DND-41 (cell line): ENCODE measurements around the gene FNBP1.

ENCODE experiments used
- ATAC-seq: fragments of 200-7000 bp; cut with Tn5 transposase; 3 replicates; pipeline ENCODE4 v1.9.1; 2021; ENCODE audit warnings: low read depth; ENCODE audit not compliant: insufficient read depth
- DNase-seq: peaks from one replicate; pipeline ENCODE4 v3.0.0-alpha.2; 2020
- H2AFZ ChIP-seq: 2 replicates; pipeline ENCODE4 v1.6.0; 2012; ENCODE audit warnings: low read depth, low read length
- H3K27ac ChIP-seq: 2 replicates; pipeline ENCODE4 v1.5.1; 2012; ENCODE audit warnings: low read length, inconsistent platforms
- H3K27me3 ChIP-seq: fragments of 200-600 bp; sonication (generic); 2 replicates; pipeline ENCODE4 v1.6.0; 2012; ENCODE audit warnings: low read length, mild to moderate bottlenecking, inconsistent platforms; ENCODE audit not compliant: insufficient read depth, poor library complexity
- H3K36me3 ChIP-seq: 2 replicates; pipeline ENCODE4 v1.5.1; 2012; ENCODE audit warnings: low read length, inconsistent platforms; ENCODE audit not compliant: insufficient read depth
- H3K4me1 ChIP-seq: 2 replicates; pipeline ENCODE4 v1.5.1; 2012; ENCODE audit warnings: mild to moderate bottlenecking, low read length; ENCODE audit not compliant: insufficient read depth
- H3K4me2 ChIP-seq: 2 replicates; pipeline ENCODE4 v1.6.0; 2012; ENCODE audit warnings: mild to moderate bottlenecking, moderate library complexity, low read length, inconsistent platforms; ENCODE audit not compliant: insufficient read depth
- H3K4me3 ChIP-seq, 2 experiments: fragments of 200-600 bp in 1 of 2; shearing (Covaris generic) in 1 of 2; 2 replicates each; pipeline ENCODE4 v1.5.1; 2012 to 2016; ENCODE audit warnings: inconsistent platforms in 2 of 2, low read length in 2 of 2, mild to moderate bottlenecking in 2 of 2, low read depth in 1 of 2, moderate library complexity in 1 of 2
- H3K79me2 ChIP-seq: 2 replicates; pipeline ENCODE4 v1.6.0; 2012; ENCODE audit warnings: low read length, inconsistent platforms; ENCODE audit not compliant: insufficient read depth
- H3K9ac ChIP-seq: 2 replicates; pipeline ENCODE4 v1.6.0; 2012; ENCODE audit warnings: low read depth, mild to moderate bottlenecking, inconsistent platforms, low read length, moderate library complexity
- H3K9me3 ChIP-seq: 2 replicates; pipeline ENCODE4 v1.5.1; 2012; ENCODE audit warnings: low read length, moderate library complexity, mild to moderate bottlenecking, inconsistent platforms; ENCODE audit not compliant: insufficient read depth, severe bottlenecking
- H4K20me1 ChIP-seq: 2 replicates; pipeline ENCODE4 v1.6.0; 2012; ENCODE audit warnings: low read length; ENCODE audit not compliant: insufficient read depth
- EZH2 ChIP-seq: IDR thresholded peaks from 3 replicates; pipeline ENCODE4 v1.6.1; 2012; ENCODE audit warnings: borderline replicate concordance, low read depth, mild to moderate bottlenecking, moderate library complexity, low read length, inconsistent platforms; ENCODE audit not compliant: severe bottlenecking
- TF ChIP-seq, protein P1 (sequence below): IDR thresholded peaks from 2 replicates; pipeline ENCODE4 v1.5.1; 2012; ENCODE audit warnings: borderline replicate concordance, low read length, moderate library complexity, mild to moderate bottlenecking; ENCODE audit not compliant: poor library complexity, severe bottlenecking; ENCODE audit errors: extremely low read depth

The FNBP1 gene

DNA sequence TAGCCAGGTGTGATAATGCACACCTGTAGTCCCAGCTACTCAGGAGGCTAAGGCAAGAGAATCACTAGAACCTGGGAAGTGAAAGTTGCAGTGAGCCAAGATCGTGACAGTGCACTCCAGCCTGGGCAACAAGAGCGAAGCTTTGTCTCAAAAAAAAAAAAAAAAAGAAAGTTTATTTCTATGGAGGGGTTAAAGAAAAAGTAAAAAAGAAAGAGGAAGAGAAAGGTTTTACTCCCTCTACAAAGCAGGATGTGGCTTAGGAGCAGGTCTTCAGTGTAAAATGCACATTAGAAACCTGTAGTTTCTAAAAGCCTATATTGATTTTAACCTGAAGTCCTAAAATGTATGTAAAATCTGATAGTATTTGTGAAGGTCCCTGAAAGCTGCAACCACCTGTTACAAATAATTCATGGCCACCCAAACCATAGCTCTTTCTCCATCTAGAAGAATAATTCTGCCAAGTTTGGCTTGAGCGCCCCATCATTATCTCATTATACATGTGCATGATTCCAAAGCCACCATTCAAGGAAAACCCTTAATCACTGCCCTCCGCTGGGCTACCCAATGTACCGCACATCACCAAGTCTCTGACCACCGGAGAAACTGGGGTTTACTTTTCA lies 3.4 kb downstream of the FNBP1 start:
- TF ChIP-seq, protein P1, sequence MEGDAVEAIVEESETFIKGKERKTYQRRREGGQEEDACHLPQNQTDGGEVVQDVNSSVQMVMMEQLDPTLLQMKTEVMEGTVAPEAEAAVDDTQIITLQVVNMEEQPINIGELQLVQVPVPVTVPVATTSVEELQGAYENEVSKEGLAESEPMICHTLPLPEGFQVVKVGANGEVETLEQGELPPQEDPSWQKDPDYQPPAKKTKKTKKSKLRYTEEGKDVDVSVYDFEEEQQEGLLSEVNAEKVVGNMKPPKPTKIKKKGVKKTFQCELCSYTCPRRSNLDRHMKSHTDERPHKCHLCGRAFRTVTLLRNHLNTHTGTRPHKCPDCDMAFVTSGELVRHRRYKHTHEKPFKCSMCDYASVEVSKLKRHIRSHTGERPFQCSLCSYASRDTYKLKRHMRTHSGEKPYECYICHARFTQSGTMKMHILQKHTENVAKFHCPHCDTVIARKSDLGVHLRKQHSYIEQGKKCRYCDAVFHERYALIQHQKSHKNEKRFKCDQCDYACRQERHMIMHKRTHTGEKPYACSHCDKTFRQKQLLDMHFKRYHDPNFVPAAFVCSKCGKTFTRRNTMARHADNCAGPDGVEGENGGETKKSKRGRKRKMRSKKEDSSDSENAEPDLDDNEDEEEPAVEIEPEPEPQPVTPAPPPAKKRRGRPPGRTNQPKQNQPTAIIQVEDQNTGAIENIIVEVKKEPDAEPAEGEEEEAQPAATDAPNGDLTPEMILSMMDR = peak; percentile 28
- TF ChIP-seq EZH2 = no peak
- Histone ChIP-seq H3K4me2 (peak overlapping the region; percentile 81), H3K9ac (peak overlapping the region; percentile 98), H3K9me3 (no peaks in the 10 kb centered on the region), H2AFZ (no peak overlapping the region), H3K4me1 (peaks cover 67% of the 10 kb centered on the region), H3K4me3 (peak overlapping the region; percentile 92 to 95; a peak in 3 of 4 replicates), H3K27me3 (no peaks in the 10 kb centered on the region), H3K79me2 (peaks cover 98% of the 10 kb centered on the region), H3K36me3 (peaks cover 32% of the 10 kb centered on the region), H4K20me1 (peaks cover 72% of the 10 kb centered on the region), H3K27ac (peak overlapping the region; percentile 88)
- DNase-seq (no peak), ATAC-seq (no peak)

DNA sequence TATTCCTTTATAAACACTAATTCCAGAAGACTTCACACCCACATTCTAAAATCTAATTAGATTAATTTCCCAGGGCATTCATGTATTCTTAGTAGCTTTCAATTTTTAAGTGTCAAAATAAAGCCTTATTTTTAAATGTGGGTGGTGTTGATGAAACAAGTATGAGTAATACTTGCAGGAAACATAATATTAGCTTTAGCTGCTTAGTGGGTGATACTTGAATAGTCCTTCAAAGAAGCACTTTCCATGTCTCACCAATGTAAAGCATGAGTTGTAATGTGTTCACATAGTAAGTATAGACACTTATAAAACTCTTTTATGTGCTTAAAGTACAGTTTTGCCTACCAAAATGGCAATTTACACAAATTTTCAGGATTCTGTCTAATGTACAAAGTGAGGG lies 6.9 kb downstream of the FNBP1 start:
- no peaks in the 10 kb centered on the region for H3K27me3 ChIP-seq
- ATAC-seq (no peak), DNase-seq (no peak)
- peaks cover 36% of the 10 kb centered on the region for H3K36me3 ChIP-seq
- H3K4me2 ChIP-seq = no peak overlapping the region
- H3K4me1 ChIP-seq = peaks cover 70% of the 10 kb centered on the region
- H3K79me2 ChIP-seq = peaks cover 100% of the 10 kb centered on the region
- peaks cover 90% of the 10 kb centered on the region for H4K20me1 ChIP-seq
- H3K27ac ChIP-seq = 0 out of 2 replicates have a peak overlapping the region, but pooled peaks have one; percentile 40
- H3K9me3 ChIP-seq = no peaks in the 10 kb centered on the region
- H3K9ac ChIP-seq = no peak overlapping the region
- TF ChIP-seq, protein P1 = no peak
- no peak for TF ChIP-seq EZH2
- no peak overlapping the region for H3K4me3 ChIP-seq
- H2AFZ ChIP-seq = no peak overlapping the region

DNA sequence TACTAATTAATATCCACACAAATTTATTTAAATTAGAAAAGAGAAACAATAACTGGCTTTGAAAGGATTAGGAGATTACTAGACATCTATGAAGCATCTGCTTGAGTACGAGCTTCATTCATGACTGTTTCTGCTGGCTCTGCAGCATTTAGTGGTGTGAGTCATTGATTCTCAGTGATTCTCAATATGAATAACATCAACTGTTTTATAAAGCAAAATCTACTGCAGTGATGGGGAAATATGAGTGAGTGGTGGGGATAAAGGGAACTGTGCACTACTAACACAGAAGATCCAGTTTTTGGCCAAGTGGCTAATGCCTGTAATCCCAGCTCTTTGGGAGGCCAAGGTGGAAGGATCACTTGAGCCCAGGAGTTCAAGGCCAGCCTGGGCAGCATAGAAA lies 8.4 kb downstream of the FNBP1 start:
- H3K27me3 ChIP-seq = no peaks in the 10 kb centered on the region
- H3K79me2 ChIP-seq = peaks cover 100% of the 10 kb centered on the region
- peaks cover 42% of the 10 kb centered on the region for H3K36me3 ChIP-seq
- no peak for DNase-seq
- H3K4me3 ChIP-seq = no peak overlapping the region
- TF ChIP-seq, protein P1 = no peak
- TF ChIP-seq EZH2 = no peak
- no peaks in the 10 kb centered on the region for H3K9me3 ChIP-seq
- H3K4me1 ChIP-seq = peaks cover 67% of the 10 kb centered on the region
- H3K4me2 ChIP-seq = 0 out of 2 replicates have a peak overlapping the region, but pooled peaks have one; percentile 5
- H3K9ac ChIP-seq = no peak overlapping the region
- no peak for ATAC-seq
- H4K20me1 ChIP-seq = peaks cover 91% of the 10 kb centered on the region
- no peak overlapping the region for H2AFZ ChIP-seq
- H3K27ac ChIP-seq = no peak overlapping the region
